ENCODE measurements around the gene CLASRP.
A peak's percentile ranks its signal among the peaks of the same experiment; 100 is the strongest.

Gene CLASRP

GRCh38 chr19:45058622-45059159 lies 19.8 kb downstream of the CLASRP start:
- Histone ChIP-seq H3K27me3 (no peaks in the 10 kb centered on the region), H3K27ac (no peak overlapping the region), H3K36me3 (peaks cover 100% of the 10 kb centered on the region), H3K9ac (no peak overlapping the region), H3K9me3 (no peaks in the 10 kb centered on the region), H4K20me1 (peaks cover 77% of the 10 kb centered on the region), H3K4me2 (no peak overlapping the region), H3K4me1 (no peaks in the 10 kb centered on the region), H3K4me3 (no peak overlapping the region)
- TF ChIP-seq Cebpa-rat (IDR thresholded peaks at IDR 0.05): no peak

DNA sequence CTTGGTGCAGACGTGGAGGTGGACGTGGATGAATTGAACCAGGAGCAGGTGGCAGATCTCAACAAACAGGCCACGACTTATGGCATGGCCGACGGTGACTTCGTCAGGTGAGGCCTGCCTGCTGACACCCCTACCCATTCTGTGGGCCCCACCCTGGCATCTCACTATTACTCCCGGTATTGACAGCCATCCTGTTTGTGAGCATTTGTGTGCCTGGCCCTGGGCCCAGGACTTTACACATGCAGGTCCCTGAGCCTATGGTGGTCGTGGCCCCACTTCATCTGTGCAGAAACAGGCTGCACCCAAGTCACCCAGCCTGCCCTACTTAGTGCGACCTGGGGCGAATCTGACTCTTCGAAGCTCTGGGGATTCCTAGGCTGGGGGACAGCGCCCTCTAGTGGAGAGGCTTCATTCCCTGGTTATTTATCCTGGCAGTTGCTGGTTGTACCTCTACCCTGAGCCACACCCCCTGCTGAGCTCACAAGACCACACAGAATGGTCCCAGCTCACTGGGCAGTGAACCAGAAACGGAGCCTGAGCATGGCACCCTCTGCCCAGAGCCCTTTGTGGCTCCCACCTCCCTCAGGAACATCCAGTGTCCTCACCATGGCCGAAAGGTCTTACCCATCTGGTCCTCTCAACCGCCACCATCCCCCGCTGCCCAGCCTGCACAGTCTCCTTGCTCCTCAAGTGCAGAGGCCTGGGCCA lies 20.6 kb downstream of the CLASRP start:
- Histone ChIP-seq H3K27me3 (no peaks in the 10 kb centered on the region), H3K9me3 (no peaks in the 10 kb centered on the region), H3K4me3 (no peak overlapping the region), H3K36me3 (peaks cover 100% of the 10 kb centered on the region), H3K9ac (no peak overlapping the region), H3K4me1 (no peaks in the 10 kb centered on the region), H3K4me2 (no peak overlapping the region), H4K20me1 (peaks cover 77% of the 10 kb centered on the region), H3K27ac (no peak overlapping the region)
- no peak for TF ChIP-seq Cebpa-rat (IDR thresholded peaks at IDR 0.05)

GRCh38 chr19:45061965-45062364 lies 23.1 kb downstream of the CLASRP start:
- H3K27ac ChIP-seq: no peak overlapping the region
- peaks cover 74% of the 10 kb centered on the region for H4K20me1 ChIP-seq
- no peak overlapping the region for H3K4me2 ChIP-seq
- no peaks in the 10 kb centered on the region for H3K27me3 ChIP-seq
- peaks cover 99% of the 10 kb centered on the region for H3K36me3 ChIP-seq
- no peak overlapping the region for H3K9ac ChIP-seq
- no peaks in the 10 kb centered on the region for H3K9me3 ChIP-seq
- H3K4me3 ChIP-seq: no peak overlapping the region
- H3K4me1 ChIP-seq: no peaks in the 10 kb centered on the region
- TF ChIP-seq Cebpa-rat (IDR thresholded peaks at IDR 0.05): no peak

DNA sequence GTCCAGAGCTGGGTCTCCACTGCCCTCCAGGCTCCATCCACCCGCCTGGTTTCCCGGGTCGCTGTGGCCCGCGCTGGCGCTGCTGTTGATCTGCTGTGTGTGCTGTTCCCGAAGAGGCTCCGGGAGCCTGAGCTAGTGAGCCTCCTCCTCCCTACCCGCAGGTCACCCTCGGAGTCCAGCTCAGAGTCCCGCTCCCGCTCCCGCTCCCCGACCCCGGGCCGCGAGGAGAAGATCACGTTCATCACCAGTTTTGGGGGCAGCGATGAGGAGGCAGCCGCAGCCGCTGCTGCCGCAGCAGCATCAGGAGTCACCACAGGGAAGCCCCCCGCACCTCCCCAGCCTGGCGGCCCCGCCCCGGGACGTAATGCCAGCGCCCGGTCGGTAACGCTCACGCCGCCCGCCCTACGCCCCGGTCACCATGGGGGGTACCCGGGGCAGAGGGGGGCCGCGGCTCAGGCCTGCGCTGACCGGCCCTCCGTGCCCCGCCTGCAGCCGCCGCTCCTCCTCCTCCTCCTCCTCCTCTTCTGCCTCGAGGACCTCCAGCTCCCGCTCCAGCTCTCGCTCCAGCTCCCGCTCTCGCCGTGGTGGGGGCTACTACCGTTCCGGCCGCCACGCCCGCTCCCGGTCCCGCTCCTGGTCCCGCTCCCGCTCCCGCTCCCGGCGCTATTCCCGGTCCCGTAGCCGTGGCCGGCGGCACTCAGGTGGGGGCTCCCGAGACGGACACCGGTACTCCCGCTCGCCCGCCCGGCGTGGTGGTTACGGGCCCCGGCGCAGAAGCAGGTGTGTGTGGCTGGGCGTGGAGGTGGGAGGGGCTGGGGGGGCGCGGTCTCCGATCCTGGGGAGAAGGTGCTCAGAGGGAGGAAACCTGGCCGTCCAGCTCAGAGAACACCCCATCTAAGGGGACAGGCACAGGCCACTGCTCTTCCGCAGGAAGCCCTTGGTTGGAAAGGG lies 25.3 kb downstream of the CLASRP start:
- TF ChIP-seq Cebpa-rat (IDR thresholded peaks at IDR 0.05): no peak
- peaks cover 68% of the 10 kb centered on the region for H4K20me1 ChIP-seq
- H3K36me3 ChIP-seq: peaks cover 96% of the 10 kb centered on the region
- H3K27ac ChIP-seq: no peak overlapping the region
- no peak overlapping the region for H3K9ac ChIP-seq
- no peaks in the 10 kb centered on the region for H3K4me1 ChIP-seq
- H3K4me2 ChIP-seq: no peak overlapping the region
- no peak overlapping the region for H3K4me3 ChIP-seq
- no peaks in the 10 kb centered on the region for H3K27me3 ChIP-seq
- no peaks in the 10 kb centered on the region for H3K9me3 ChIP-seq

- Histone ChIP-seq H3K9ac (no peak overlapping the region), H3K4me2 (no peak overlapping the region), H3K27me3 (no peaks in the 10 kb centered on the region), H3K27ac (peak overlapping the region; percentile 12; the same call in 1 of the 2 replicates), H3K9me3 (no peaks in the 10 kb centered on the region), H3K4me1 (peaks cover 11% of the 10 kb centered on the region), H3K36me3 (peaks cover 96% of the 10 kb centered on the region), H4K20me1 (peaks cover 77% of the 10 kb centered on the region), H3K4me3 (no peak overlapping the region)
- TF ChIP-seq Cebpa-rat (IDR thresholded peaks at IDR 0.05): no peak
Measured at GRCh38 chr19:45066921-45067661, 28.2 kb downstream of the CLASRP start.

DNA sequence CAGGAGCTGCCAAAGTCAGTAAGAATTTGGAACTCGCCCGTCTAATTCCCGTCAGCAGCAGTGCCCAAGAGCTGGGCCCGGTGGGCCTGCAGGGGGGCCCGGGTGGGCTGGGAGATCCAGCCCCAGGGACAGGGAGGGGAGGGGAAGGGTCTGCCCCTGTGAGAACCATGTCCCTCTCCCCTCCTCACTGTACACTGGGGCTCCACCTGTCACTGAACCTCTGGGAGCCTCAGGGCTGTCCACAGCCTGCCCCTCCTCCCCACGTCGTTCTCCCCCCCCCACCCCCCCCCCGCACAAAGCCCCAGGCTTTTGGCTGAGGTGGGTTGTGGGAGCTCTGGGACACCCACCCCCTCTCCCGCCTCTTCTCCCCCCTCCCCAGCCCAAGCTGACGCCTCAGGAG lies 29.2 kb downstream of the CLASRP start:
- peak overlapping the region; percentile 12; the same call in 1 of the 2 replicates for H3K27ac ChIP-seq
- H3K27me3 ChIP-seq: no peaks in the 10 kb centered on the region
- peak overlapping the region; percentile 7; the same call in 1 of the 2 replicates for H3K9ac ChIP-seq
- peaks cover 86% of the 10 kb centered on the region for H4K20me1 ChIP-seq
- H3K4me3 ChIP-seq: no peak overlapping the region
- TF ChIP-seq Cebpa-rat (IDR thresholded peaks at IDR 0.05): no peak
- H3K9me3 ChIP-seq: no peaks in the 10 kb centered on the region
- no peak overlapping the region for H3K4me2 ChIP-seq
- peaks cover 96% of the 10 kb centered on the region for H3K36me3 ChIP-seq
- H3K4me1 ChIP-seq: peaks cover 18% of the 10 kb centered on the region

DNA sequence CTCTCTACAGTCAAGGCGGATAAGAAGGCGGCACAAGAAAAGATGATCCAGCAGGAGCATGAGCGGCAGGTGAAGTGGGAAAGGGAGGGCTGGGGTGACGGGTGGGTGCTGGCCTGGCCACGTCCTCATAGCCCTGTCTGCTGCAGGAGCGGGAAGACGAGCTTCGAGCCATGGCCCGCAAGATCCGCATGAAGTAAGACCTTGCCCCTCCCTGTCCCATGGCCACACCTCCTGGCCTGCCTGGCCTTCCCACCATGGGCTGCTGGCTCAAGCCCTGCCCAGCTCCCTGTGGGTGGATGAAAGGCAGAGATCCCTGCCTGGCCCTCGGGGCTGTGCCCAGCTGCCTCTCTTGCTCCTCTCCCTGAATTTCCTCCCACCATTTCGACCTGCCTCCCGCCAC lies 30.2 kb downstream of the CLASRP start:
- Histone ChIP-seq H4K20me1 (peaks cover 89% of the 10 kb centered on the region), H3K4me3 (no peak overlapping the region), H3K27me3 (no peaks in the 10 kb centered on the region), H3K36me3 (peaks cover 96% of the 10 kb centered on the region), H3K27ac (peak overlapping the region; percentile 18; the same call in 1 of the 2 replicates), H3K9ac (no peak overlapping the region), H3K9me3 (no peaks in the 10 kb centered on the region), H3K4me1 (peaks cover 28% of the 10 kb centered on the region), H3K4me2 (no peak overlapping the region)
- no peak for TF ChIP-seq Cebpa-rat (IDR thresholded peaks at IDR 0.05)

DNA sequence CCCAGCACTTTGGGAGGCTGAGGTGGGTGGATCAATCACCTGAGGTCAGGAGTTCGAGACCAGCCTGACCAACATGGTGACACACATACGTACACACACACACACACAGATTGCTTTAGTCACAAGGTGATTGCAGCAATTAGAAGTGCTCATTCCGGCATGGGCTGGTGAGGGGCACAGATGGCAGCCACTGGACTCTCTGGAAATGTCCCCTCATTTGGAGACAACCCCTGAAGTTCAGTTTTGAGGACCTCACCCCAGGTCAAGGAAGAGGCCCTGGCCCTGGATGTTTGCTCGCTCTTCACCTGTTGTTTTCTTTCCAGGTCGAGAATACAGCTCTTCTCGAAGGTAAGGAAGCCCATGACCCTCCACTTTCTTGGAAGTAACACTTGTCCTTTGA lies 31.4 kb downstream of the CLASRP start:
- Histone ChIP-seq H3K36me3 (peaks cover 92% of the 10 kb centered on the region), H3K4me2 (no peak overlapping the region), H3K9me3 (no peaks in the 10 kb centered on the region), H3K27me3 (no peaks in the 10 kb centered on the region), H3K9ac (no peak overlapping the region), H3K4me1 (peaks cover 38% of the 10 kb centered on the region), H4K20me1 (peaks cover 89% of the 10 kb centered on the region), H3K4me3 (no peak overlapping the region), H3K27ac (no peak overlapping the region)
- no peak for TF ChIP-seq Cebpa-rat (IDR thresholded peaks at IDR 0.05)

DNA sequence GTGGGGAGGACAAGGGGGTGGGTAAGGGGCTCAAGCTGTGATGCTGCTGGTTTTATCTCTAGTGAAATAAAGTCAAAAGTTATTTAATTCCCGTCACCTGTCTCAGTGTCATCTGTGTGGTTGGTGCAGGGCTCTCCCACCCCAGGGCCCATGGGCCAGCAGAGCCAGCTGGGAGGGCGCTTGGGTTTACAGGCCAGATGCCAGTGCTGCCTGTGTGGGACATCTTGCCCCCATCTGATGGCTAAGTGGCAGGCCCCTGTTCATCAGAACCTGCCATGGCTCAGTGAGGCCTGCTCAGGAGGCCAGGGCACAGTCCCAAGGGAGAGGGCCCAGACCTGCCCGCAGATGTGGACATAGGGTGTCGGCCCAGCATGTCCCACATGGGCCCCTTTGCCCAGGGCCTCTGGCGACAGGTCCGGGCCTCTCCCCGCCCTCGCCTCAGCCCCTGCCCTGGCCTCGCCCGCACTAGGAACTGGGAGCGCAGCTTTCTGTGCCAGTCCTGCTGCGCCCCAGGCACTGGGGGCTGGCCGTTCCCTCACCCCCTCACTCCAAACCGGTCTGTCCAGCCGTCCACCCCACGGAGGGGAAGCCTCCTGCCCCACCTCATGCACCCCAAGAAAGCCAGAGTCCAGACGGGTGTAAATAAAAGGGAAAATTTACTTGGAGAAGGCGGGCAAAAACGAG lies 32.2 kb downstream of the CLASRP start:
- Histone ChIP-seq H3K27me3 (no peaks in the 10 kb centered on the region), H4K20me1 (peaks cover 81% of the 10 kb centered on the region), H3K4me3 (no peak overlapping the region), H3K36me3 (peaks cover 85% of the 10 kb centered on the region), H3K9me3 (no peaks in the 10 kb centered on the region), H3K9ac (no peak overlapping the region; the same call in 1 of the 2 replicates), H3K27ac (no peak overlapping the region), H3K4me2 (peak overlapping the region; percentile 19; the same call in 1 of the 2 replicates), H3K4me1 (peaks cover 38% of the 10 kb centered on the region)
- no peak for TF ChIP-seq Cebpa-rat (IDR thresholded peaks at IDR 0.05)

Measured in BLaER1 (cell line).